Epithelial cell of proximal tubule (primary cell): Measurements from ENCODE around the gene IFI16. TPM values are rescaled to one million over a fixed set of nuclear protein-coding genes. Genes with fewer than 3 reads are reported as not detected.

ENCODE experiments used
- DNase-seq: peaks from one replicate; pipeline ENCODE4 v3.0.0-alpha.2; 2011; ENCODE audit warnings: low read depth
- H3K4me3 ChIP-seq: 2 replicates; pipeline ENCODE4 v1.5.1; 2011; ENCODE audit warnings: low read depth, mild to moderate bottlenecking, low read length
- total RNA-seq: library from RNA; depleted of rRNA; stranded (reverse); fragments of >200 nt; gene quantifications from 2 replicates; pipeline ENCODE4 v1.2.3, GENCODE V29; 2015
- TF ChIP-seq, protein P1 (sequence below): conservative IDR thresholded peaks from 2 replicates; pipeline ENCODE4 v1.5.1; 2012; ENCODE audit warnings: low read depth, mild to moderate bottlenecking, low read length

IFI16 gene
- total RNA-seq, 1 donor from 2014 or later: 8.0 TPM

DNA sequence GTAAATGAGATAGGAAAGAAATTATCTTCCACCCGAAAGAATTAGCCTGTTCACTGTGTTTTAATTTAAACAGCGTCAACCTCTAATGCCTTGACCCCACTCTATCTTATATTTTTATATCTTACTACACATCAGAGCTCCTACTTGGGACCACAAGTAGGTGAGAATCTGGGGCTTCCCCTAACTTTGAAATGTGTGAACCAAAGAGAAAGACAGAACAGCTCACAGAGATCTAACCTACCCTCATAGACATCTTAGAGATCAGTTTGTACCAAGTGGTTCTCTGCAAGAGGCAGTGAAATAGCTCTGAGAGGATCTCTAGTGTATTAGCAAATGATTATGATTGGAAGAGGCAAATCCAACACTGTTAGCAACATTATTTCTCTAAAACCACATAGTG is 31.0 kb upstream of the IFI16 start:
- TF ChIP-seq, protein P1, sequence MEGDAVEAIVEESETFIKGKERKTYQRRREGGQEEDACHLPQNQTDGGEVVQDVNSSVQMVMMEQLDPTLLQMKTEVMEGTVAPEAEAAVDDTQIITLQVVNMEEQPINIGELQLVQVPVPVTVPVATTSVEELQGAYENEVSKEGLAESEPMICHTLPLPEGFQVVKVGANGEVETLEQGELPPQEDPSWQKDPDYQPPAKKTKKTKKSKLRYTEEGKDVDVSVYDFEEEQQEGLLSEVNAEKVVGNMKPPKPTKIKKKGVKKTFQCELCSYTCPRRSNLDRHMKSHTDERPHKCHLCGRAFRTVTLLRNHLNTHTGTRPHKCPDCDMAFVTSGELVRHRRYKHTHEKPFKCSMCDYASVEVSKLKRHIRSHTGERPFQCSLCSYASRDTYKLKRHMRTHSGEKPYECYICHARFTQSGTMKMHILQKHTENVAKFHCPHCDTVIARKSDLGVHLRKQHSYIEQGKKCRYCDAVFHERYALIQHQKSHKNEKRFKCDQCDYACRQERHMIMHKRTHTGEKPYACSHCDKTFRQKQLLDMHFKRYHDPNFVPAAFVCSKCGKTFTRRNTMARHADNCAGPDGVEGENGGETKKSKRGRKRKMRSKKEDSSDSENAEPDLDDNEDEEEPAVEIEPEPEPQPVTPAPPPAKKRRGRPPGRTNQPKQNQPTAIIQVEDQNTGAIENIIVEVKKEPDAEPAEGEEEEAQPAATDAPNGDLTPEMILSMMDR: no peak
- no peak overlapping the region for H3K4me3 ChIP-seq
- no peak for DNase-seq

DNA sequence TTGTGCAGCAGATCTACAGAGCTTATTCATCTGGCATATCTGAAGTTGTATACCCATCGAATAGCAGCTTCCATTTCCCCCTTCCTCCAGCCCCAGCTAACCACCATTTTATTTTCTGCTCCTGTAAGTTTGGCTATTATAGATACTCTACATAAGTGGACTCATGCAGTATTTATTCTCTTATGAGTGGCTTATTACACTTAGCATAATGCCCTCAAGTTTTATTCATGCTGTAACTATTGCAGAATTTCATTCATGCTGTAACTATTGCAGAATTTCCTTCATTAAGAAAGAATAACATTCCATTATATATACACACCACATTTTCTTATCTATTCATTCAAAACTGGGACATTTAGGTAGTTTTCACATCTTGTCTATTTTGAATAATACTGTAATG is 30.5 kb upstream of the IFI16 start:
- TF ChIP-seq, protein P1: no peak
- no peak overlapping the region for H3K4me3 ChIP-seq
- DNase-seq: no peak

DNA sequence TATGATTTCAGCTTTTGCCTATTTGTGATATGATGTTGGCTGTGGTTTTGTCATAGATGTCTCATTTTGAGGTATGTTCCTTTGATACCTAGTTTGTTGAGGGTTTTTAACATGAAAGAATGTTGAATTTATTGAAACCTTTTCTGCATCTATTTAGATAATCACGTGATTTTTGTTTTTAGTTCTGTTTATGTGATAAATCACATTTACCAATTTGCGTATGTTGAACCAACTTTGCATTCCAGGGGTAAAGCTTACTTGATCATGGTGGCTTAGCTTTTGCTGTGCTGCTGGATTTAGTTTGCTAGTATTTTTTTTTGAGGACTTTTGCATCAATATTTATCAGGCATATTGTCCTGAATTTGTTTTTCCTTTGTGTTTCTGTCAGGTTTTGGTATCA is 26.5 kb upstream of the IFI16 start:
- no peak overlapping the region for H3K4me3 ChIP-seq
- no peak for DNase-seq
- TF ChIP-seq, protein P1: no peak

DNA sequence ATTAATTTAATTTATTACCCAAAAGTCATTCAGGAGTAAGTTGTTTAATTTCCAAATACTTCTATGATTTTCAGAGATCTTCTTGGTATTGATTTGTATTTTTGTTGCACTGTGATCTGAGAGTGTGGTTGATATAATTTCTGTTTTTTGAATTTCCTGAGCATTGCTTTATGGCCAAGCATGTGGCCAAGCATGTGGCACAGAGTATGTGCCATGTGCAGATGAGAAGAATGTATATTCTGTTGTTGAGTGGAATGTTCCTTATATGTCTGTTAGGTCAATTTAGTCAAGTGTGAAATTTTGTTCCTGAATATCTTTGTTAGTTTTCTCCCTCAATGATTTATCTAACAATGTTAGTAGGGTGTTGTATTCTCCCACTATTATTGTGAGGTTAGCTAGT is 25.3 kb upstream of the IFI16 start:
- TF ChIP-seq, protein P1: no peak
- DNase-seq: no peak
- H3K4me3 ChIP-seq: no peak overlapping the region

DNA sequence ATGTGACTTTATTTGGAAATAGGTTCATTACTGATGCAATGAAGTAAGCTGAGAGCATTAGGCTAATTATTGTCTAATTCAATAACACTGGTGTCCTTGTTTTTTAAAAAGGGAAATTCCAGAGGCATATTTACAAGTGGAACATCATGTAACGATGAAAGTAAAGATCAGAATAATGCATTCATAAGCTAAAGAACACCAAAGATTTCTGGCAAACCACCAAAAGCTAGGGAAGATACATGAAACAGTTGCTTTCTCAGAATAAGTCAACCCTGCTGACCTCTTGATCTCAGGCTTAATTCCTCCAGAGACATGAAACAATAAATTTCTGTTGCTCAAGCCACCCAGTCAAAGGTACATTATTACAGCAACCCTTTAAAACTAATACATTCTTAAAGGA is 20.3 kb upstream of the IFI16 start:
- H3K4me3 ChIP-seq: no peak overlapping the region
- TF ChIP-seq, protein P1: no peak
- DNase-seq: no peak

DNA sequence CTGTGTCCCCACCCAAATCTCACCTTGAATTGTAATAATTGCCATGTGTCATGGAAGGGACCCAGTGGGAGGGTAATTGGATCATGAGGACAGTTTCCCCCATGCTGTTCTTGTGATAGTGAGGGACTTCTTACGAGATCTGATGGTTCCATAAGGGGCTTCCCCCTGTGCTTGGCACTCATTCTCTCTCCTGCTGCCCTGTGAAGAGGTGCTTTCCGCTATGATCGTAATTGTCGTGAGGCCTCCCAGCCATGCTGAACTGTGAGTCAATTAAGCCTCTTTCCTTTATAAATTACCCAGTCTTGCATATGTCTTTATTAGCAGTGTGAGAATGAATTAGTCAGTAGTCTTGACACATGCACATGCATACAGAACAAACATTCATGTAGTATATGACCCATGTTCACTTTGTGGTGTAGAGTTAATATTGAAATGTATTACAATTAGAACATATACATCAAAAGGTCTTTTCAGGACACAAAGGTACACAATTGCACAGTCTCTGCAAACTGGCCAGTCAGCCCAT is 16.9 kb upstream of the IFI16 start:
- TF ChIP-seq, protein P1: no peak
- no peak overlapping the region for H3K4me3 ChIP-seq
- no peak for DNase-seq

DNA sequence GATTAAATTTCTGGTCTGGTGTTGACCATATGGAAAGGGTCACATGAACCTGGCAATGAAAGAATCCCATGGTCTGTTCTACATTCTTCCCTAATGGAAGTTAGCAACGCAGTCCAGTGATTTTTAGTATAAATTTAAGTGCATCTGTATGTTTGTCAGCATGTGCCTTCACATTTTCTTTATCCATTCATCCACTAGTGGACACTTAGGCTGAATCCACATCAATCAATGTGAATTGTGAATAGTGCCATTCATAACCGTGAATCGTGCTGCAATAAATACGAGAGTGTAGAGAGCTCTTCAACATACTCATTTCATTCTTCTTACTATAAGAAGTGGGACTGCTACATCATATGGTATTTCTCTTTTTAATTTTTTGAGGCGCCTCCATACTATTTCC is 12.7 kb upstream of the IFI16 start:
- H3K4me3 ChIP-seq: no peak overlapping the region
- DNase-seq: no peak
- TF ChIP-seq, protein P1: no peak
